22Rv1 (cell line): ENCODE data around the gene CRACR2A.

Experiments
- H3K27ac ChIP-seq: fragments of 450-650 bp; 2 replicates; pipeline ENCODE4 v1.5.1; 2017
- CTCF ChIP-seq: fragments of 450-650 bp; IDR thresholded peaks from 2 replicates; pipeline ENCODE4 v1.5.1; 2017; ENCODE audit warnings: mild to moderate bottlenecking
- ZFX ChIP-seq: fragments of 450-650 bp; IDR thresholded peaks from 2 replicates; pipeline ENCODE4 v1.6.1; 2017; ENCODE audit warnings: antibody characterized with exemption, borderline replicate concordance

The CRACR2A gene

GRCh38 chr12:3722368-3722767, 30.5 kb downstream of the CRACR2A start:
- no peak for TF ChIP-seq CTCF
- TF ChIP-seq ZFX: no peak

GRCh38 chr12:3720772-3721171, 32.1 kb downstream of the CRACR2A start:
- no peak overlapping the region for H3K27ac ChIP-seq
- TF ChIP-seq CTCF (no peak), ZFX (no peak)

More at GRCh38 chr12:3722368-3722767, 30.5 kb downstream of the CRACR2A start:
- H3K27ac ChIP-seq: no peak overlapping the region

GRCh38 chr12:3718100-3718499, 34.8 kb downstream of the CRACR2A start:
- TF ChIP-seq CTCF (no peak), ZFX (no peak)
- no peak overlapping the region for H3K27ac ChIP-seq

GRCh38 chr12:3717283-3717898, 35.5 kb downstream of the CRACR2A start:
- TF ChIP-seq ZFX (no peak), CTCF (no peak)
- no peak overlapping the region for H3K27ac ChIP-seq

GRCh38 chr12:3715999-3716398, 36.9 kb downstream of the CRACR2A start:
- TF ChIP-seq CTCF (no peak), ZFX (no peak)
- H3K27ac ChIP-seq: no peak overlapping the region

- TF ChIP-seq ZFX: no peak
- TF ChIP-seq CTCF: no peak
- no peak overlapping the region for H3K27ac ChIP-seq
These were observed 39.0 kb downstream of the CRACR2A start for GRCh38 chr12:3713947-3714346.

- TF ChIP-seq ZFX: no peak
- no peak for TF ChIP-seq CTCF
- no peak overlapping the region for H3K27ac ChIP-seq
These were observed 39.4 kb downstream of the CRACR2A start for GRCh38 chr12:3713483-3713882.
